ENCODE measurements around the gene CBFA2T3. TPM values are rescaled to one million over a fixed set of nuclear protein-coding genes. Genes with fewer than 3 reads are reported as not detected.

Gene CBFA2T3
- total RNA-seq, 2 donors from 2014 or later, result 10.5 to 15.7 TPM

GRCh38 chr16:88828711-88829110 lies 148.3 kb downstream of the CBFA2T3 start:
- intact Hi-C loops (cut with DNase I, micrococcal nuclease), result no loop called here
- no peak for ATAC-seq
- DNase-seq, result no peak

- ATAC-seq (no peak), DNase-seq (no peak)
- intact Hi-C loops (cut with DNase I, micrococcal nuclease), result no loop called here
These were observed 149.3 kb downstream of the CBFA2T3 start for GRCh38 chr16:88827727-88828126.

- intact Hi-C loops (cut with DNase I, micrococcal nuclease), result no loop called here
- DNase-seq (peak; percentile 55 to 91), ATAC-seq (peak; percentile 84)
These were observed 150.8 kb downstream of the CBFA2T3 start for GRCh38 chr16:88826070-88826840.

- no peak for ATAC-seq
- intact Hi-C loops (cut with DNase I, micrococcal nuclease), result no loop called here
These were observed 151.9 kb downstream of the CBFA2T3 start for GRCh38 chr16:88825146-88825545.

More at GRCh38 chr16:88825146-88825545, 151.9 kb downstream of the CBFA2T3 start:
- DNase-seq, result no peak

Other genes starting within 250 kb of the CBFA2T3 start
- gene PIEZO1, start 192.0 kb downstream of the CBFA2T3 start, total RNA-seq, result 100 to 1,000 TPM; 118 to 146 TPM
- 10 to 100 TPM in 1 of 2 donors, 1 to 10 TPM in 1; 6.8 to 14.8 TPM for gene CDT1, start 173.4 kb downstream of the CBFA2T3 start, total RNA-seq
- gene APRT, start 165.3 kb downstream of the CBFA2T3 start, total RNA-seq, result 100 to 1,000 TPM; 112 to 199 TPM
- gene GALNS, start 120.3 kb downstream of the CBFA2T3 start, total RNA-seq, result 10 to 100 TPM; 39.1 to 43.5 TPM
- 10 to 100 TPM; 37.0 to 44.4 TPM for gene TRAPPC2L, start 120.1 kb downstream of the CBFA2T3 start, total RNA-seq
- gene PABPN1L, start 110.5 kb downstream of the CBFA2T3 start, total RNA-seq, result not detected
- 10 to 100 TPM; 55.6 to 62.9 TPM for gene ACSF3, start 116.6 kb upstream of the CBFA2T3 start, total RNA-seq
- not detected for gene CDH15, start 194.5 kb upstream of the CBFA2T3 start, total RNA-seq
- under 1 TPM; 0.34 to 0.59 TPM for gene SLC22A31, start 223.3 kb upstream of the CBFA2T3 start, total RNA-seq
- gene ZNF778, start 240.5 kb upstream of the CBFA2T3 start, total RNA-seq, result 1 to 10 TPM; 4.4 to 7.0 TPM

Data from left colon (tissue), 2 donors.